Stimulated activated CD4-positive, alpha-beta T cell treated with anti-CD3 and anti-CD28 coated beads, Interleukin-2, amount 100 ng/mL, for 24 hours (primary cell): ENCODE results near the gene SCARB1.
A peak's percentile ranks its signal among the peaks of the same experiment; 100 is the strongest.
"Not testable (repeated sequence)": the region's sequence is repeated elsewhere in the genome, so short reads cannot be mapped to it uniquely, and the experiment has no call there.

Experiments
- DNase-seq, 2 donors: peaks; one replicate each; pipeline ENCODE4 v3.0.0-alpha.2; 2020

SCARB1 gene

GRCh38 chr12:124883263-124884130 lies 19.8 kb upstream of the SCARB1 start:
- DNase-seq = no peak

- no peak for DNase-seq
Observed at GRCh38 chr12:124881123-124881522, 17.5 kb upstream of the SCARB1 start.

GRCh38 chr12:124880335-124880734 lies 16.7 kb upstream of the SCARB1 start:
- DNase-seq = not testable (repeated sequence)

GRCh38 chr12:124878795-124879516 lies 15.3 kb upstream of the SCARB1 start:
- no peak for DNase-seq

GRCh38 chr12:124877423-124877822 lies 13.8 kb upstream of the SCARB1 start:
- DNase-seq = no peak

- DNase-seq = no peak
Observed at GRCh38 chr12:124876171-124876570, 12.5 kb upstream of the SCARB1 start.

GRCh38 chr12:124875803-124876132 lies 12.1 kb upstream of the SCARB1 start:
- DNase-seq = no peak

GRCh38 chr12:124874988-124875802 lies 11.5 kb upstream of the SCARB1 start:
- no peak for DNase-seq

GRCh38 chr12:124874188-124874587 lies 10.5 kb upstream of the SCARB1 start:
- no peak for DNase-seq

- DNase-seq = no peak
Observed at GRCh38 chr12:124872068-124872719, 8.5 kb upstream of the SCARB1 start.

- DNase-seq = no peak
Observed at GRCh38 chr12:124871297-124871696, 7.6 kb upstream of the SCARB1 start.

- DNase-seq = no peak
Observed at GRCh38 chr12:124870515-124870914, 6.9 kb upstream of the SCARB1 start.

GRCh38 chr12:124869059-124869665 lies 5.5 kb upstream of the SCARB1 start:
- DNase-seq = no peak

GRCh38 chr12:124868252-124869058 lies 4.8 kb upstream of the SCARB1 start:
- DNase-seq = no peak

GRCh38 chr12:124867401-124867930 lies 3.8 kb upstream of the SCARB1 start:
- DNase-seq = no peak

GRCh38 chr12:124866883-124867400 lies 3.3 kb upstream of the SCARB1 start:
- DNase-seq = no peak

GRCh38 chr12:124866195-124866882 lies 2.7 kb upstream of the SCARB1 start:
- DNase-seq = no peak

GRCh38 chr12:124865728-124866127 lies 2.1 kb upstream of the SCARB1 start:
- DNase-seq = no peak

GRCh38 chr12:124864326-124864752 lies 675 bp upstream of the SCARB1 start:
- no peak for DNase-seq

- DNase-seq = peak in 1 of 2 donors; percentile 22
Observed at GRCh38 chr12:124862768-124863415, 772 bp downstream of the SCARB1 start.
